Ishikawa (cell line): ENCODE measurements around the gene ARMC3.

Source experiments
- EGR1 ChIP-seq: IDR thresholded peaks from 2 replicates; pipeline ENCODE4 v1.6.1; 2012
- EP300 ChIP-seq: IDR thresholded peaks from 2 replicates; pipeline ENCODE4 v1.6.1; 2012; ENCODE audit warnings: borderline replicate concordance
- NFIC ChIP-seq: IDR thresholded peaks from 2 replicates; pipeline ENCODE4 v1.6.1; 2012
- TAF1 ChIP-seq: IDR thresholded peaks from 2 replicates; pipeline ENCODE4 v1.6.1; 2012; ENCODE audit warnings: low read depth, mild to moderate bottlenecking
- YY1 ChIP-seq: IDR thresholded peaks from 2 replicates; pipeline ENCODE4 v1.6.1; 2012; ENCODE audit warnings: low read depth
- ZBTB7A ChIP-seq: IDR thresholded peaks from 2 replicates; pipeline ENCODE4 v1.6.1; 2012; ENCODE audit warnings: low read depth
- TF ChIP-seq, protein P1 (sequence below): IDR thresholded peaks from 2 replicates; pipeline ENCODE4 v1.6.1; 2012

DNA sequence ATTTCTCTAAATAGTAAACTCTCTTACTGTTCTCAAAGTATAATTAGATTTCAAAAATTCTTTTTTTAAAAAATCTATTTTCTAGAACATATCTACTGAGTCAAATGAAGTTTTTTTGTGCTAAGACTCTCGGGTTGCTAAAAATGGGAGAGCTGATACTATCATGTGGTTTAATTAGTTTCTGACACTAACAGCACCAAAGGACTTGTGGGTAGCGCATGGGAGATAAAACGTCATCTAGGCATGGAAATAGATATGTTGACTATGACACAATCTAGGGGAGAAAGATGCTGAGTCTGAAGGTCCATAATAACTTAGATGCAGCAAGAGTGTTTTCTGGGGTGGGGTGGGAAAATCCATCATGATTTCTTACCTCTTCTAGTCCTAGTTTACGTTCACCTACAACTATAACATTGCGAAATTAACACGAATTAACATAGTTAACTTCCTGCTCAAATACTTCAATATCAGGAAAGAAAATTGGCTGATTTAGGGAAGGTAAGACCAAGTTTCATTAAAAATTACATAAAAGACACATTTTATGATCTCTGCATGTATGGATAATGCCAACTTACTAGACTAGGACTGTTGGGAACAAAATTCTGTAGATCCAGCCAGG lies 14.3 kb upstream of the ARMC3 start:
- no peak for TF ChIP-seq TAF1
- TF ChIP-seq, protein P1, sequence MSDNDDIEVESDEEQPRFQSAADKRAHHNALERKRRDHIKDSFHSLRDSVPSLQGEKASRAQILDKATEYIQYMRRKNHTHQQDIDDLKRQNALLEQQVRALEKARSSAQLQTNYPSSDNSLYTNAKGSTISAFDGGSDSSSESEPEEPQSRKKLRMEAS: no peak
- TF ChIP-seq EGR1: no peak
- no peak for TF ChIP-seq YY1
- no peak for TF ChIP-seq NFIC
- no peak for TF ChIP-seq EP300
- no peak for TF ChIP-seq ZBTB7A
